SU-DHL-6 (cell line): ENCODE measurements around the gene LCORL.

Source experiments
- H2AFZ ChIP-seq: fragments of 200-600 bp; sonication (generic); 2 replicates; pipeline ENCODE4 v1.6.1; 2014; ENCODE audit warnings: low read depth, mild to moderate bottlenecking, moderate library complexity, mixed read lengths, antibody characterized with exemption, low read length; ENCODE audit not compliant: severe bottlenecking
- H3F3A ChIP-seq: fragments of 200-600 bp; shearing (Covaris generic); 2 replicates; pipeline ENCODE4 v1.6.0; 2016; ENCODE audit warnings: antibody characterized with exemption, mild to moderate bottlenecking; ENCODE audit not compliant: insufficient read depth
- H3K27ac ChIP-seq: fragments of 200-600 bp; sonication (generic); 2 replicates; pipeline ENCODE4 v1.5.1; 2016; ENCODE audit warnings: low read depth, mild to moderate bottlenecking, low read length, moderate library complexity, mixed read lengths
- H3K27me3 ChIP-seq: fragments of 200-600 bp; sonication (generic), shearing (Covaris generic); 2 replicates; pipeline ENCODE4 v1.6.0; 2014; ENCODE audit warnings: mild to moderate bottlenecking, low read length
- H3K36me3 ChIP-seq: fragments of 200-600 bp; sonication (generic); 2 replicates; pipeline ENCODE4 v1.6.1; 2014; ENCODE audit warnings: mild to moderate bottlenecking, low read length, mixed read lengths
- H3K4me2 ChIP-seq: fragments of 300-600, 200-600 bp; shearing (Covaris generic), sonication (generic); 2 replicates; pipeline ENCODE4 v1.6.0; 2014; ENCODE audit warnings: low read length, low read depth, mild to moderate bottlenecking; ENCODE audit not compliant: poor library complexity, severe bottlenecking
- H3K4me3 ChIP-seq: fragments of 200-600 bp; sonication (generic); 2 replicates; pipeline ENCODE4 v1.5.1; 2014; ENCODE audit warnings: antibody characterized with exemption, low read length, mild to moderate bottlenecking, mixed read lengths; ENCODE audit not compliant: insufficient read depth, poor library complexity, severe bottlenecking
- H3K79me2 ChIP-seq: fragments of 200-600 bp; sonication (generic); 2 replicates; pipeline ENCODE4 v1.6.1; 2014; ENCODE audit warnings: mild to moderate bottlenecking, low read length, moderate library complexity; ENCODE audit not compliant: insufficient read depth
- H3K9ac ChIP-seq: fragments of 200-600 bp; sonication (generic); 2 replicates; pipeline ENCODE4 v1.7.0; 2014; ENCODE audit warnings: mild to moderate bottlenecking, low read length
- H3K9me2 ChIP-seq: fragments of 200-600 bp; sonication (generic); replicated peaks from 2 replicates; pipeline ENCODE4 v1.6.1; 2014; ENCODE audit warnings: low read length; ENCODE audit not compliant: insufficient read depth
- H3K9me3 ChIP-seq: fragments of 200-600 bp; sonication (generic); 2 replicates; pipeline ENCODE4 v1.6.1; 2014; ENCODE audit warnings: low read length, mixed read lengths; ENCODE audit not compliant: insufficient read depth
- H4K20me1 ChIP-seq: fragments of 200-600 bp; sonication (generic); 2 replicates; pipeline ENCODE4 v1.6.1; 2014; ENCODE audit warnings: low read depth, mild to moderate bottlenecking, antibody characterized with exemption, low read length, moderate library complexity, mixed read lengths
- EZH2phosphoT487 ChIP-seq: fragments of 200-600 bp; sonication (generic), shearing (Covaris generic); conservative IDR thresholded peaks from 2 replicates; pipeline ENCODE4 v1.6.1; 2018; ENCODE audit warnings: mild to moderate bottlenecking, antibody characterized with exemption, low read length, moderate library complexity, mixed read lengths
- TF ChIP-seq, protein P1 (sequence below): fragments of 200-600 bp; sonication (generic); IDR thresholded peaks from one replicate; pipeline ENCODE4 v1.5.1; 2017; ENCODE audit warnings: antibody characterized with exemption, mild to moderate bottlenecking, low read length, moderate library complexity; ENCODE audit not compliant: insufficient read depth, poor library complexity, severe bottlenecking

LCORL gene

DNA sequence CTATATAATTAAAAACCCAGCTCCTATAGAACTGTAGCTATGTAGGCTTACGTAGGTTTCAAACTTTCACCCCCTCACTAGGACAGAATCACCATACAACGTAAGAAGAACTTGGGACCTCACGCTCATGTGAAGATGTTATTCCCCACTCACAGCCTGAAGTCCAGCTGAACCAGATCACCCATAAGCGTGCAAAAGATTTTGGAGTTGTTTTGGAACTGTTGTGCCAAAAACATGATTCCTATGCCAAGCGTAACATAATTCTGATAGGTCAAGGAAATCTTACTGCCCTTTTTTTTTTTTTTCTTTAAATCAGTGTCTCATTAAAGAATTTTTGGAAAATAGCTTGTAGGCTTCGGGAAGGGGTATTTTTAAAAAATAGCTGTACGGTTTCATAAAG, 57.0 kb downstream of the LCORL start:
- TF ChIP-seq, protein P1, sequence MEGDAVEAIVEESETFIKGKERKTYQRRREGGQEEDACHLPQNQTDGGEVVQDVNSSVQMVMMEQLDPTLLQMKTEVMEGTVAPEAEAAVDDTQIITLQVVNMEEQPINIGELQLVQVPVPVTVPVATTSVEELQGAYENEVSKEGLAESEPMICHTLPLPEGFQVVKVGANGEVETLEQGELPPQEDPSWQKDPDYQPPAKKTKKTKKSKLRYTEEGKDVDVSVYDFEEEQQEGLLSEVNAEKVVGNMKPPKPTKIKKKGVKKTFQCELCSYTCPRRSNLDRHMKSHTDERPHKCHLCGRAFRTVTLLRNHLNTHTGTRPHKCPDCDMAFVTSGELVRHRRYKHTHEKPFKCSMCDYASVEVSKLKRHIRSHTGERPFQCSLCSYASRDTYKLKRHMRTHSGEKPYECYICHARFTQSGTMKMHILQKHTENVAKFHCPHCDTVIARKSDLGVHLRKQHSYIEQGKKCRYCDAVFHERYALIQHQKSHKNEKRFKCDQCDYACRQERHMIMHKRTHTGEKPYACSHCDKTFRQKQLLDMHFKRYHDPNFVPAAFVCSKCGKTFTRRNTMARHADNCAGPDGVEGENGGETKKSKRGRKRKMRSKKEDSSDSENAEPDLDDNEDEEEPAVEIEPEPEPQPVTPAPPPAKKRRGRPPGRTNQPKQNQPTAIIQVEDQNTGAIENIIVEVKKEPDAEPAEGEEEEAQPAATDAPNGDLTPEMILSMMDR, result no peak
- TF ChIP-seq EZH2phosphoT487, result no peak

DNA sequence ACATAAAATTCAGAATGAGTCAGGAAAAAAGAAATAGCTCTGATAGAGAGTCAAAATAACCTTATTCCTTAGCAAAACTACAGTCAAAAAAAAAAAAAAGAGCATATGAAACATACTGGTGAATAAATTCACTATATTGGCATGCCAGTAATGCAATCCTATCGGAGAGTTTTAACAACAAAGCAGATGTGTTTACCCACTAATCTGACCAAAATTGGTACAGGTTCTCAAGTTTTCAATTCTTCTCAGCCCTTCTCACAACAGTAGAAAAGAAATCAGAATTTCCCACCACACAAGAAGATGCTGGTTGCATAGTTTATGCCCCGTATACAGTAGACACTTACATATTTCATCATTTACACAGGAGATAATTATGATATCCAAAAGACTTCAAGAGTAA, 59.4 kb downstream of the LCORL start:
- Histone ChIP-seq H3K9me3 (no peaks in the 10 kb centered on the region), H3K27me3 (no peaks in the 10 kb centered on the region)
- TF ChIP-seq, protein P1, result no peak
- no peak for TF ChIP-seq EZH2phosphoT487

More for the DNA sequence above, 57.0 kb downstream of the LCORL start:
- Histone ChIP-seq H3K9ac (no peak overlapping the region), H2AFZ (no peak overlapping the region), H3K27me3 (no peaks in the 10 kb centered on the region), H3K27ac (no peak overlapping the region), H4K20me1 (peaks cover 12% of the 10 kb centered on the region; the same call in 1 of the 2 replicates), H3K9me2 (no peaks in the 10 kb centered on the region), H3K9me3 (no peaks in the 10 kb centered on the region), H3K36me3 (peaks cover 19% of the 10 kb centered on the region), H3F3A (no peaks in the 10 kb centered on the region), H3K79me2 (peaks cover 32% of the 10 kb centered on the region), H3K4me3 (no peak overlapping the region), H3K4me2 (no peak overlapping the region)

DNA sequence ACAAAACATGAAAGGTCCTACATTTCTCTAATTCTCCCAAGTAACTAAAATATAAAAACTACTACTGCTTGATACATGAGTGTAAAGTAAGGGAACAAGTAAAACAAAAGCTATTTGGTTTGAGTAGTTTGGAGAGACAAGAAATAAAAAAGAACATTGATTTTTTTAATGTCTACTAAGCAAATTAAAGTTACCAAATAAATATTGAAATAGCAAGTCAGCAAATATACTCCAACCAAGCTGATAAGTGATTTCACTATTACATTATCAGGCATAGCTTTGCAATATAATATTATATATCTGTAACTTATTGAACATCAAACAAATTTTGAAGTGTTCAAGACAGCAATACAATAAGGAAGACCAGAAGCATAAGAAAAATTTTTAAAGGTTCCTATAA, 60.3 kb downstream of the LCORL start:
- Histone ChIP-seq H3K27me3 (no peaks in the 10 kb centered on the region), H3F3A (no peaks in the 10 kb centered on the region), H3K4me3 (no peak overlapping the region), H3K9ac (no peak overlapping the region), H4K20me1 (peaks cover 12% of the 10 kb centered on the region; the same call in 1 of the 2 replicates), H2AFZ (no peak overlapping the region), H3K27ac (no peak overlapping the region), H3K4me2 (no peak overlapping the region), H3K9me2 (no peaks in the 10 kb centered on the region), H3K79me2 (peaks cover 10% of the 10 kb centered on the region), H3K36me3 (peaks cover 35% of the 10 kb centered on the region), H3K9me3 (no peaks in the 10 kb centered on the region)
- TF ChIP-seq, protein P1, result no peak
- no peak for TF ChIP-seq EZH2phosphoT487

More for the DNA sequence above, 59.4 kb downstream of the LCORL start:
- peaks cover 12% of the 10 kb centered on the region; the same call in 1 of the 2 replicates for H4K20me1 ChIP-seq
- peaks cover 10% of the 10 kb centered on the region for H3K79me2 ChIP-seq
- no peaks in the 10 kb centered on the region for H3F3A ChIP-seq
- no peak overlapping the region for H2AFZ ChIP-seq
- H3K4me3 ChIP-seq, result no peak overlapping the region
- H3K9me2 ChIP-seq, result no peaks in the 10 kb centered on the region
- H3K9ac ChIP-seq, result no peak overlapping the region
- no peak overlapping the region for H3K27ac ChIP-seq
- peaks cover 27% of the 10 kb centered on the region for H3K36me3 ChIP-seq
- H3K4me2 ChIP-seq, result no peak overlapping the region
